GM12878 (cell line): ENCODE measurements around the gene RAB34.

Experiments used
- ELK1 ChIP-seq: IDR thresholded peaks from 2 replicates; pipeline ENCODE4 v1.6.1; 2012; ENCODE audit warnings: low read depth, low read length, improper control_type of control experiment
- FOXK2 ChIP-seq: fragments of 450-650 bp; IDR thresholded peaks from 2 replicates; pipeline ENCODE4 v1.6.1; 2017; ENCODE audit warnings: mild to moderate bottlenecking, moderate library complexity
- POLR2A ChIP-seq: IDR thresholded peaks from 2 replicates; pipeline ENCODE4 v1.6.1; 2011; ENCODE audit warnings: low read depth, mild to moderate bottlenecking, low read length
- SP1 ChIP-seq: IDR thresholded peaks from one replicate; pipeline ENCODE4 v1.6.1; 2011; ENCODE audit warnings: low read depth, low read length
- ZNF687 ChIP-seq: fragments of 450-650 bp; IDR thresholded peaks from 2 replicates; pipeline ENCODE4 v1.6.1; 2017; ENCODE audit warnings: mild to moderate bottlenecking, moderate library complexity

DNA sequence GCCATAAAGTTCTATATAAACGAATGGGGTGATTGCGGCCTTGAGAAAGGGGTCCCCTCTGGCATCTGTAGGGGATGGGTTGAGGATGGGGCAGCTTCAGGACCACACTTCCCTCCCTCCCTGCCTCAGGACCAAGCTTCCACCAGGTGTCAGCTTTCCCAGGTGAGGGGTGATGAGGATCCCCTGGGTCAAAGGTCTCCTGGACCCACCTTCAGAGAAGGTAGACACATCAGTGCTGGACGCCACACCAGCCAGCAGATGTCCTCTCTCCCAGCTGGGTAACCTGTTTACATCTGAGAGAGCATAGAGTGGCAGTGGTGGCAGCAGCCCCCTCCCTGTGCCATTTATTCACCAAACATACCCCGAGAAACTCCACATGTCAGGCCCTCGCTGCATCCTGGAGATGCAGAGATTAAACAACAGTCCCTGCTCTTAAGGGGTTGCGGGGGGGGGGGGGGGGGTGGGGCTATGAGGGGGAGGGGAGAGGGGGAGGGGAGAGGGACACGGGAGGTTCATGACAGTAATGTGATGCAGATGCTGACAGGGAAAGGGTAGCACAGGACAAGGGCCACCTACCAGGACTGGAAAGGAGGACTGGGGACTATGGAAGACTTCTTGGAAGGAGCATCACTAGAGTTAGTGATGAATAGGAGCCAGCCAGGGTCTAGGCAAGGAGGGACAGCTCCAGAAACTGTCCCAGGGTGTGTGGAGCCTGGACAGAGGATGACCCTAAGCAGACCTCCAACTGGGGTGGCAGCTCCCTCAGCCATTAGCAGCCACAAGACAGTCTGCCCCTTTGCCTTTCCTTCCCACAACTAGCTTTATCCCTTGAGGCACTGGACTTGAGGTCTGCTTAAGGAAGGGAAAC is 11.0 kb downstream of the RAB34 start:
- no peak; the same call in 1 of the 2 replicates for TF ChIP-seq POLR2A
- TF ChIP-seq ZNF687 = no peak
- no peak for TF ChIP-seq SP1
- no peak for TF ChIP-seq FOXK2
- TF ChIP-seq ELK1 = no peak
